CD14-positive monocyte (primary cell): Measurements from ENCODE around the gene MRPL24. TPM values are rescaled to one million over a fixed set of nuclear protein-coding genes. Genes with fewer than 3 reads are reported as not detected.

Experiments
- DNase-seq, 3 donors: peaks; one replicate each; pipeline ENCODE4 v3.0.0-alpha.2; 2011 to 2022
- H2AFZ ChIP-seq: 2 replicates; pipeline ENCODE4 v1.6.0; 2012; ENCODE audit warnings: mild to moderate bottlenecking, low read depth, low read length, inconsistent platforms; ENCODE audit not compliant: insufficient read depth, poor library complexity, severe bottlenecking
- H3K27ac ChIP-seq, 2 donors: 1 replicate in 1 of 2; 2 replicates in 1 of 2; pipeline ENCODE4 v1.5.1; 2012 to 2013; ENCODE audit warnings: low read length in 2 of 2, control low read depth in 1 of 2, inconsistent platforms in 1 of 2, low read depth in 1 of 2, mild to moderate bottlenecking in 1 of 2
- H3K27me3 ChIP-seq, 2 donors: one replicate each; pipeline versions ENCODE4 v1.6.0 to v1.6.1; 2011 to 2013; ENCODE audit warnings: low read length in 2 of 2; ENCODE audit not compliant: control insufficient read depth in 2 of 2, insufficient read depth in 2 of 2
- H3K36me3 ChIP-seq, 2 donors: replicated peaks in 1 of 2; 1 replicate in 1 of 2; 2 replicates in 1 of 2; pipeline versions ENCODE4 v1.5.1 to v1.6.1; 2012 to 2013; ENCODE audit warnings: low read length in 2 of 2, control low read depth in 1 of 2, inconsistent platforms in 1 of 2, mild to moderate bottlenecking in 1 of 2; ENCODE audit not compliant: insufficient read depth in 2 of 2, control insufficient read depth in 1 of 2
- H3K4me1 ChIP-seq, 2 donors: 1 replicate in 1 of 2; 2 replicates in 1 of 2; pipeline versions ENCODE4 v1.5.1 to v1.6.1; 2012 to 2013; ENCODE audit warnings: low read length in 2 of 2, control low read depth in 1 of 2, inconsistent platforms in 1 of 2, mild to moderate bottlenecking in 1 of 2, moderate library complexity in 1 of 2; ENCODE audit not compliant: insufficient read depth in 2 of 2, control insufficient read depth in 1 of 2
- H3K4me2 ChIP-seq: replicated peaks from 2 replicates; pipeline ENCODE3; 2012; ENCODE audit warnings: low read length, moderate library complexity, mild to moderate bottlenecking; ENCODE audit not compliant: poor library complexity, severe bottlenecking; ENCODE audit errors: extremely low read depth
- H3K4me3 ChIP-seq, 3 experiments: fragments of 200-600 bp in 1 of 3; sonication (generic) in 1 of 3; replicated peaks in 1 of 3; 1 replicate in 2 of 3; 2 replicates in 1 of 3; pipeline ENCODE4 v1.5.1; 2011 to 2013; ENCODE audit warnings: low read length in 3 of 3, mild to moderate bottlenecking in 3 of 3, control low read depth in 2 of 3, low read depth in 2 of 3, inconsistent platforms in 1 of 3, moderate library complexity in 1 of 3
- H3K79me2 ChIP-seq: 2 replicates; pipeline ENCODE4 v1.6.0; 2012; ENCODE audit warnings: mild to moderate bottlenecking, control low read depth, inconsistent platforms, low read length, moderate library complexity; ENCODE audit not compliant: insufficient read depth
- H3K9ac ChIP-seq: 2 replicates; pipeline ENCODE4 v1.6.0; 2017; ENCODE audit warnings: low read length, mild to moderate bottlenecking; ENCODE audit not compliant: insufficient read depth, poor library complexity, severe bottlenecking
- H3K9me3 ChIP-seq, 2 donors: replicated peaks in 1 of 2; 1 replicate in 1 of 2; 2 replicates in 1 of 2; pipeline versions ENCODE4 v1.5.1 to v1.6.1; 2012 to 2013; ENCODE audit warnings: low read length in 2 of 2, control low read depth in 1 of 2; ENCODE audit not compliant: control insufficient read depth in 1 of 2, insufficient read depth in 1 of 2
- H4K20me1 ChIP-seq: 2 replicates; pipeline ENCODE4 v1.6.0; 2012; ENCODE audit warnings: mild to moderate bottlenecking, low read length, control low read depth, moderate library complexity; ENCODE audit not compliant: insufficient read depth
- H3K27ac Mint-ChIP-seq, 7 donors: one replicate each; pipeline ENCODE4 v1.8.0; 2020; ENCODE audit warnings: mild to moderate bottlenecking in 7 of 7, mixed read lengths in 7 of 7, moderate library complexity in 6 of 7, inconsistent platforms in 2 of 7
- H3K27me3 Mint-ChIP-seq, 3 donors: one replicate each; pipeline ENCODE4 v1.8.0; 2021 to 2022; ENCODE audit warnings: low read depth in 3 of 3, mild to moderate bottlenecking in 3 of 3, mixed read lengths in 3 of 3, moderate library complexity in 3 of 3, inconsistent platforms in 1 of 3
- H3K36me3 Mint-ChIP-seq, 2 donors: one replicate each; pipeline ENCODE4 v1.8.0; 2020; ENCODE audit warnings: mixed read lengths in 2 of 2, inconsistent platforms in 1 of 2, mild to moderate bottlenecking in 1 of 2
- H3K4me1 Mint-ChIP-seq: one replicate; pipeline ENCODE4 v1.8.0; 2020; ENCODE audit warnings: mild to moderate bottlenecking, mixed read lengths
- H3K4me3 Mint-ChIP-seq, 2 donors: one replicate each; pipeline ENCODE4 v1.8.0; 2020; ENCODE audit warnings: mild to moderate bottlenecking in 2 of 2, mixed read lengths in 2 of 2, moderate library complexity in 1 of 2
- H3K9me3 Mint-ChIP-seq, 7 donors: one replicate each; pipeline ENCODE4 v1.8.0; 2020 to 2022; ENCODE audit warnings: mixed read lengths in 7 of 7, mild to moderate bottlenecking in 6 of 7, moderate library complexity in 6 of 7, inconsistent platforms in 2 of 7
- WGBS: methylation state at CpG from one replicate; pipeline ENCODE4 v1.1.5; 2013; ENCODE audit warnings: missing lambda C conversion rate; ENCODE audit not compliant: insufficient coverage; 5-methylcytosine and 5-hydroxymethylcytosine counted together
- intact Hi-C, 2 donors: fragments of 100-400 bp; cut with micrococcal nuclease; formaldehyde crosslinking; loops; one replicate each; pipeline versions ENCODE4 v1.15.0 to v1.15.1; 2023
- polyA plus RNA-seq, 3 donors: library from polyadenylated mRNA; depleted of rRNA in 1 of 3; unstranded in 2 of 3; stranded (reverse) in 1 of 3; fragments of 300-500 nt in 2 of 3; fragments of >200 nt in 1 of 3; fragmentation: Illumina TruSeq in 2 of 3; gene quantifications; 1 replicate in 2 of 3; 2 replicates in 1 of 3; pipeline ENCODE4 v1.2.3, GENCODE V29; 2012 to 2021
- TF ChIP-seq, protein P1 (sequence below): fragments of 200-600 bp; IDR thresholded peaks from one replicate; pipeline ENCODE4 v1.8.0; 2022; ENCODE audit warnings: antibody characterized with exemption, mild to moderate bottlenecking

Gene MRPL24
- polyA plus RNA-seq, 3 donors = 28.7 to 47.0 (median 38.4) TPM

DNA sequence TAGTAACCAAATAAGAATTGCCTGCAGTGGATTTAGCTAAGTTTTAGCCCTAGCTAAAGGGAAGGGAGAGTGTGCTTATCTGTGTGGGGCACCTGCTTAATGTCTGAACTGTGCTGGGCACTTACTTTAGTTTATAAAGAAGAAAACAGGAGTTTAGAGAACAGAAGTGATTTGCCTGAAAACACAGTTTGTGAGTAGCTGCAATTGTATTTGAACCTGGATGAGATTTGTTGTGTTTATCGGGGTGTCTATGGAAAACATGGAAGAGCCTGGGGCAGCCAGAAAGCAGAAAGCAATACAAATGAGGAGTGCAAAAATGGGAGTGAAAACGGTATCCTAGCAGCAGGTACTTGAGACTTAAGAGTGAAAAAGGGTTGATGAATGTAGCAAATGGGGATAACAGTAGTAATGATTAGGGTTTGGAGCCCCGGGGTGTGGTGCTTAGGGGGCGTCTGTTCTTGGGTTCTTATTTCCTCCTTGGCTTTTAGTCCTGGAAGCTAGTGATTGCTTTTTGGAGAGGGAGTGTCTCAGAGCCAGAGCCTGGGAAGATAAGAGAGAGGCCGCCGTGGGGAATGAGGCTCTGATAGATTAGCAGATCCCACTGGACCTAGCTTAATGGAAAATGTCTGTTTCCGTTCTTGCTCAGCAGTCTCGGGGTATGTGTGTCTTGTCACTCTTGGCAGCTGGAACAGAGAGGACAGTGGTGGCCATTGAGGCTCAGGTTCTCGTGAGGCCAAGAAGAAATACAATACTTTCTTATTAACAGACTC, 32.0 kb upstream of the MRPL24 start:
- Mint-ChIP-seq H3K9me3 (no peaks in the 10 kb centered on the region), H3K4me3 (no peak overlapping the region), H3K27me3 (no peaks in the 10 kb centered on the region), H3K27ac (peak overlapping the region in 3 of 7 donors; percentile 26 to 76 (median 47)), H3K36me3 (peaks cover 33 to 40% of the 10 kb centered on the region in 2 donors), H3K4me1 (peaks cover 39% of the 10 kb centered on the region)
- intact Hi-C loops = no loop called here
- Histone ChIP-seq H4K20me1 (peaks cover 70% of the 10 kb centered on the region), H3K9me3 (no peaks in the 10 kb centered on the region), H3K4me2 (no peak overlapping the region), H3K36me3 (peaks cover 13 to 55% of the 10 kb centered on the region in 2 donors), H3K27me3 (no peaks in the 10 kb centered on the region), H3K4me1 (peaks cover 15 to 20% of the 10 kb centered on the region in 2 donors), H2AFZ (no peak overlapping the region), H3K4me3 (no peak overlapping the region), H3K79me2 (peaks cover 98% of the 10 kb centered on the region), H3K27ac (no peak overlapping the region), H3K9ac (no peak overlapping the region)
- DNase-seq = no peak
- 91% methylated on average over 4 of the region's 9 CpGs for WGBS
- TF ChIP-seq, protein P1, sequence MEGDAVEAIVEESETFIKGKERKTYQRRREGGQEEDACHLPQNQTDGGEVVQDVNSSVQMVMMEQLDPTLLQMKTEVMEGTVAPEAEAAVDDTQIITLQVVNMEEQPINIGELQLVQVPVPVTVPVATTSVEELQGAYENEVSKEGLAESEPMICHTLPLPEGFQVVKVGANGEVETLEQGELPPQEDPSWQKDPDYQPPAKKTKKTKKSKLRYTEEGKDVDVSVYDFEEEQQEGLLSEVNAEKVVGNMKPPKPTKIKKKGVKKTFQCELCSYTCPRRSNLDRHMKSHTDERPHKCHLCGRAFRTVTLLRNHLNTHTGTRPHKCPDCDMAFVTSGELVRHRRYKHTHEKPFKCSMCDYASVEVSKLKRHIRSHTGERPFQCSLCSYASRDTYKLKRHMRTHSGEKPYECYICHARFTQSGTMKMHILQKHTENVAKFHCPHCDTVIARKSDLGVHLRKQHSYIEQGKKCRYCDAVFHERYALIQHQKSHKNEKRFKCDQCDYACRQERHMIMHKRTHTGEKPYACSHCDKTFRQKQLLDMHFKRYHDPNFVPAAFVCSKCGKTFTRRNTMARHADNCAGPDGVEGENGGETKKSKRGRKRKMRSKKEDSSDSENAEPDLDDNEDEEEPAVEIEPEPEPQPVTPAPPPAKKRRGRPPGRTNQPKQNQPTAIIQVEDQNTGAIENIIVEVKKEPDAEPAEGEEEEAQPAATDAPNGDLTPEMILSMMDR = no peak

DNA sequence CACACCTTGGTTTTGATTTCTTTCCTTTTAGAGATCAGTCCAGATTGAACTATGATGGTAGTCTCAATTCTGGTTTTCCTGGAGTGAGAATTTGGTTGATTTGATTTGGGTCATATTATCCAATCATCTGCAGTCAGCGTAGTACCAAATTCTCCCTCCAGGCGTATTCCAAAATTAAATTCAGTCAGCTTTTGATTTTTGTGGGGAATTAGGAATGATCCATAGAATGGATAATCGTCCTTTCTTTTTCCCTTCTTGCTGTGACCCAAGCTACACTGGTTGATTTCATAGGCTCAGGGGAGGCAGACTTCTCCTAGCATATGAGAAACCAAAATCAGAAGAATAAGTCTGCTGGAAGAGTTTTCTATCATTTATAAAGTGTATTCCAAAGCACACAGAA, 31.3 kb upstream of the MRPL24 start:
- no peak for DNase-seq
- H3K27me3 Mint-ChIP-seq = no peaks in the 10 kb centered on the region
- H3K27me3 ChIP-seq = no peaks in the 10 kb centered on the region
- no peak overlapping the region for H3K4me2 ChIP-seq
- H3K36me3 ChIP-seq = peaks cover 13 to 50% of the 10 kb centered on the region in 2 donors
- H3K4me1 ChIP-seq = peaks cover 16 to 22% of the 10 kb centered on the region in 2 donors
- no peaks in the 10 kb centered on the region for H3K9me3 Mint-ChIP-seq
- WGBS = no CpG with 5 or more reads among the region's 3 CpGs
- TF ChIP-seq, protein P1 = no peak
- H2AFZ ChIP-seq = no peak overlapping the region
- peaks cover 33 to 35% of the 10 kb centered on the region in 2 donors for H3K36me3 Mint-ChIP-seq
- H4K20me1 ChIP-seq = peaks cover 63% of the 10 kb centered on the region
- peak overlapping the region in 1 of 7 donors; percentile 16 for H3K27ac Mint-ChIP-seq
- H3K4me1 Mint-ChIP-seq = peaks cover 36% of the 10 kb centered on the region
- H3K9me3 ChIP-seq = no peaks in the 10 kb centered on the region
- no peak overlapping the region for H3K9ac ChIP-seq
- H3K27ac ChIP-seq = no peak overlapping the region
- intact Hi-C loops = no loop called here
- H3K4me3 ChIP-seq = no peak overlapping the region
- peaks cover 97% of the 10 kb centered on the region for H3K79me2 ChIP-seq
- H3K4me3 Mint-ChIP-seq = no peak overlapping the region
